Lower leg skin (tissue), 3 donors: Measurements from ENCODE around the gene SRRM3.

Experiments used
- CTCF ChIP-seq, 3 donors: fragments of 450-650 bp; IDR thresholded peaks; one replicate each; pipeline ENCODE4 v1.5.1; 2016; ENCODE audit warnings: antibody characterized with exemption in 3 of 3, mild to moderate bottlenecking in 3 of 3, moderate library complexity in 2 of 3
- POLR2A ChIP-seq, 2 donors: fragments of 450-650 bp; IDR thresholded peaks; one replicate each; pipeline ENCODE4 v1.6.1; 2016 to 2017; ENCODE audit warnings: antibody characterized with exemption in 2 of 2, mild to moderate bottlenecking in 1 of 2, moderate library complexity in 1 of 2

- no peak for TF ChIP-seq POLR2A (IDR thresholded peaks at IDR 0.05)
- TF ChIP-seq CTCF (IDR thresholded peaks at IDR 0.05) = no peak
Measured at GRCh38 chr7:76238326-76238725, 36.6 kb downstream of the SRRM3 start.
